AG04449 (cell line): ENCODE results near the gene AFF2.

ENCODE experiments used
- CTCF ChIA-PET: fragments of 350-600 bp; formaldehyde crosslinking; extraction: SDS; loops from one replicate; lab custom pipeline; 2021; ENCODE audit warnings: antibody characterized with exemption; lab: Yijun Ruan, JAX
- POLR2A ChIA-PET: fragments of 400-600, 350-600 bp; formaldehyde crosslinking; extraction: SDS; loops from one replicate; lab custom pipeline; 2020; ENCODE audit warnings: antibody characterized with exemption, inconsistent platforms; lab: Yijun Ruan, JAX
- DNase-seq: peaks from one replicate; pipeline ENCODE4 v3.0.0-alpha.2; 2010; ENCODE audit warnings: low read depth, low spot score
- H3K4me3 ChIP-seq: 2 replicates; pipeline ENCODE4 v1.5.1; 2011; ENCODE audit warnings: low read depth, mild to moderate bottlenecking, control low read depth, low read length
- CTCF ChIP-seq: IDR thresholded peaks from one replicate; pipeline ENCODE4 v1.5.1; 2011; ENCODE audit warnings: mild to moderate bottlenecking, moderate library complexity, low read length, control low read depth, inconsistent platforms; ENCODE audit not compliant: insufficient read depth; ENCODE audit errors: missing control alignments

The AFF2 gene

DNA sequence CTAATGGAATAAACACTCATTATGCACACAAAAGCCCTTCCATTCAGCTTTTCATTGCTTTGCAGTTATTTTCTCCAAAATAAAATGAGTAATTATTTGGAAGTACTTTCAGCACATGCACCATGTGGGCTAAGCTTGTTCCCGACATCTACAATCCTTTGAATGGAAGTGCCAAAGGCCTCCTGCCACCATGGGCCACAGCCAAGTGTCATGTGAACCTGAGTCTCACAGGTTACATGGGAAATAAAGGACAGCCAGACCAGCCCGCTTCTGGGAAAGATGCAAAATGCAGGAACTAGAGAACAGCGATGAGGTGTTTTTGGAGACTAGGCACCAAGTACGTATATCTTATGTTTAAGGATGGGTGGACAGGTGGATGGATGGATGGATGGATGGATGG, 181.8 kb downstream of the AFF2 start:
- H3K4me3 ChIP-seq: no peak overlapping the region
- no peak for TF ChIP-seq CTCF
- ChIA-PET CTCF (no interaction called here), POLR2A (no interaction called here)
- DNase-seq: no peak

DNA sequence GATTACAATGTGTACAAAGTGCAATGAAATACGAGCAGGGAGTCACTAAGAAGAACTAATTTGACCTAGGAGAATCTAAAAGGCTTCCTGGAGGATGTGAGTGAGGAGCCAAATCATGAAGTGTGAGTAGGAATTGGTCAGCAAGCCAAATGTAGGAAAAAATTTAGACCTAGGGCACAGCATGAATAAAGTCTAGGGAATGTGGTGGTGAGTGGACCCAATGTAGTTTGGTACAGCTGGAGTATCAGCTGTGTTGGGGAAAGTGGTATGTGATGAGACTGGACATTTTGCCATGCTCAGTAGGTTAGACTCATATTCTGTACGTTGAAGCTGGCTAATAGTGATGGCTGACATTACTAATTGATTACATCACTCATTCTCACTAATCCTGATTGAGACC, 191.0 kb downstream of the AFF2 start:
- POLR2A ChIA-PET: no interaction called here

DNA sequence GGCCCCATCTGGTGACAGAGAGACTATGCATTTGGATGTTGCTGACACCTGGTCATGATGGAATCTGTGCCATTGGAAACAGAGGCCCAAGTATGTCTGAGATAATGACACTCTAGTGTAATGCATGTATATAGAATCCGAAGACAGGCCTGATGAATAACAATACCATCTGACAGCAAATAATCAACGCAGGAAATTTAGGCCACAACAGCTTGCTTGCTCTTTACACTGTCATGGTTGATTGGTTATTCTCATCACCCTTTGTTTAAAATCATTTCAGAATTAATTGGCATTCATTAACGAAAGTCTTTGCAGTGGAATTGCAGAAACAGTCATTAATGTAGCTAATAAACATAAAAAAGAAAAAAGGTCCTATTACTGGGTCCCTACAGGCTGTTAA, 194.8 kb downstream of the AFF2 start:
- ChIA-PET CTCF (no interaction called here), POLR2A (no interaction called here)
- no peak overlapping the region for H3K4me3 ChIP-seq
- no peak for TF ChIP-seq CTCF
- DNase-seq: no peak

More for the DNA sequence above, 191.0 kb downstream of the AFF2 start:
- CTCF ChIA-PET: no interaction called here
- H3K4me3 ChIP-seq: no peak overlapping the region
- no peak for DNase-seq
- TF ChIP-seq CTCF: no peak

GRCh38 chrX:148698221-148698620, 197.8 kb downstream of the AFF2 start:
- CTCF ChIA-PET: no interaction called here
- no peak for DNase-seq
- no peak overlapping the region for H3K4me3 ChIP-seq
- POLR2A ChIA-PET: no interaction called here
- TF ChIP-seq CTCF: no peak

- POLR2A ChIA-PET: no interaction called here
- DNase-seq: no peak
- TF ChIP-seq CTCF: no peak
- no peak overlapping the region for H3K4me3 ChIP-seq
- CTCF ChIA-PET: no interaction called here
Observed at GRCh38 chrX:148700021-148700420, 199.6 kb downstream of the AFF2 start.

DNA sequence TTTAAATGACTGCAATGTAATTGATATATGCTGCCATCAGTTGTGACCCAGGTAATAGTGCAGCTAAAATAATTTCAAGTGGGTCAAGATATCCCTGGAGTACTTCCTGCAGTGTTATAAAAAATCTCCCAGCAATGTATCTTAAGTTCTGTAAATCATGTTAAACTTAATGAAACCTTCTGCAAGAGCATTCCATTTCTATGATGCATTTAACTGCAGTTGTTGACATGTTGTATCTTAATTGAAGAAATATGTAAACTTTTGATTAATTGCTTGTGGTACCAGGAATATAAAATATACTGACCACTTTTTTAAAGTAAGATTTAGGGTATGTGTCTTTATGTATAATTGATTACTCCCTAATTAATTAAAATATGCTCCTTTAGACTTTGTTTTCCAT, 213.6 kb downstream of the AFF2 start:
- TF ChIP-seq CTCF: no peak
- ChIA-PET CTCF (no interaction called here), POLR2A (no interaction called here)
- DNase-seq: no peak
- H3K4me3 ChIP-seq: no peak overlapping the region
